ENCODE results near the gene ILDR2. TPM values are rescaled to one million over a fixed set of nuclear protein-coding genes. Genes with fewer than 3 reads are reported as not detected.

The ILDR2 gene
- total and polyA plus RNA-seq, 10 of the 15 experiments (the other 5 are each of a cell fraction or from before 2014, with no cell fraction given), result 0.05 to 5.3 (median 1.9) TPM

- TF ChIP-seq SIX5 (IDR thresholded peaks at IDR 0.05; ENCODE audit: low read depth, low read length, severe bottlenecking) (no peak), MEF2A (IDR thresholded peaks at IDR 0.05; ENCODE audit: insufficient read depth, low read depth, low read length) (no peak), SIN3A (IDR thresholded peaks at IDR 0.05; ENCODE audit: low read depth, low read length) (no peak), FOS (IDR thresholded peaks at IDR 0.05; ENCODE audit: borderline replicate concordance, extremely low read depth, insufficient read length) (no peak), HDAC2 (IDR thresholded peaks at IDR 0.05) (no peak), RELA (IDR thresholded peaks at IDR 0.05; ENCODE audit: borderline replicate concordance, partially characterized antibody) (no peak)
- TF ChIP-seq, protein P1, sequence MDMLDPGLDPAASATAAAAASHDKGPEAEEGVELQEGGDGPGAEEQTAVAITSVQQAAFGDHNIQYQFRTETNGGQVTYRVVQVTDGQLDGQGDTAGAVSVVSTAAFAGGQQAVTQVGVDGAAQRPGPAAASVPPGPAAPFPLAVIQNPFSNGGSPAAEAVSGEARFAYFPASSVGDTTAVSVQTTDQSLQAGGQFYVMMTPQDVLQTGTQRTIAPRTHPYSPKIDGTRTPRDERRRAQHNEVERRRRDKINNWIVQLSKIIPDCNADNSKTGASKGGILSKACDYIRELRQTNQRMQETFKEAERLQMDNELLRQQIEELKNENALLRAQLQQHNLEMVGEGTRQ (IDR thresholded peaks at IDR 0.05; ENCODE audit: borderline replicate concordance, low read depth, low read length), result no peak
These were observed 86.8 kb downstream of the ILDR2 start (continued) for GRCh38 chr1:166888373-166889111.

DNA sequence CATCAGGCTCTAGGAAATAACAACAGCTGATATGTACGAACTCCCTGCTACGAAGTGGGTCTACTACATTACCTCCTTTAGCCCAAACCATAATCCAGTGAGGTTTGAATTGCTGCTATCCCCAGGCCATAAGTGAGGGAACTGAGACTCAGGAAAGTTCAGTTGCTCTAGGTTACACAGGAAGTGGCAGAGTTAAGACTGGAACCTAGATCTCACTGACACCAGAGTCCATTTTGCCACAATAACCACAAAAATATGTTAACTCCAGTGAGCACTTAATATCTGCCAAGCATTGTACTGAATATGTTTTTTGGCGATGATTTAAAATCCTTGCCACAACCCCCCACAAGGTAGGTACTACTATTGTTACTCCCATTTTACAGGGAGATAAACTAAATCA, 90.4 kb downstream of the ILDR2 start:
- Histone ChIP-seq H3K9me3 (replicated peaks; ENCODE audit: control insufficient read depth, insufficient read depth, low read length) (no peaks in the 10 kb centered on the region), H3K4me2 (ENCODE audit: control insufficient read depth, insufficient read depth) (no peak overlapping the region), H3K36me3 (ENCODE audit: control insufficient read depth in 2 of 2, insufficient read depth in 2 of 2, low read length in 1 of 2) (no peaks in the 10 kb centered on the region), H4K20me1 (ENCODE audit: control insufficient read depth, insufficient read depth) (no peaks in the 10 kb centered on the region), H3K27me3 (replicated peaks in 1 of 2; ENCODE audit: control insufficient read depth in 2 of 2, insufficient read depth in 2 of 2, low read length in 1 of 2) (peaks cover 0 to 4% of the 10 kb centered on the region in 2 experiments; a peak in 1 of 4 replicates), H2AFZ (ENCODE audit: control insufficient read depth, low read depth, low read length) (no peak overlapping the region), H3K27ac (ENCODE audit: control insufficient read depth, insufficient read depth) (no peak overlapping the region), H3K9ac (ENCODE audit: control insufficient read depth, insufficient read depth, low read length) (no peak overlapping the region), H3K4me1 (ENCODE audit: control insufficient read depth, insufficient read depth, low read length) (peaks cover 7% of the 10 kb centered on the region; the same call in 1 of the 2 replicates), H3K79me2 (ENCODE audit: control insufficient read depth, insufficient read depth, low read length) (no peaks in the 10 kb centered on the region), H3K4me3 (no peak overlapping the region)
- no TSS peak for BruUV-seq (replicated peaks)
- POLR2A ChIA-PET, result no interaction called here
- RAD21 ChIA-PET (ENCODE audit: unreplicated experiment), result interaction anchor here (1.3 to 1.8 kb wide), 2 partner anchors 24 to 176 kb away, joined by 4 to 6 read pairs; no protein-coding TSS in a partner anchor
- intact Hi-C loops (cut with micrococcal nuclease; ENCODE audit: unreplicated experiment) (no loop called here), in situ Hi-C loops (cut with MboI) (no loop called here)
- 65% methylated on average over 3 of the region's 3 CpGs for WGBS (ENCODE audit: insufficient coverage, insufficient replicate concordance, low lambda C conversion rate, missing lambda C conversion rate)
- ATAC-seq (peak; percentile 57), DNase-seq (ENCODE audit: low read depth, low spot score) (no peak), FAIRE-seq (no peak)
- CTCF ChIA-PET, result interaction anchor here (4.2 kb wide), 1 partner anchor 174 kb away, joined by 31 read pairs; no protein-coding TSS in a partner anchor
- SMC1A ChIA-PET (ENCODE audit: uncharacterized antibody, unreplicated experiment), result interaction anchor here (0.9 kb wide), 1 partner anchor 174 kb away, joined by 3 read pairs; no protein-coding TSS in a partner anchor
- TF ChIP-seq HDAC2 (IDR thresholded peaks at IDR 0.05) (no peak), ZBED1 (IDR thresholded peaks at IDR 0.05; ENCODE audit: borderline replicate concordance) (no peak), RELB (IDR thresholded peaks at IDR 0.05; ENCODE audit: low read depth) (no peak), RUNX3 (IDR thresholded peaks at IDR 0.05; ENCODE audit: low read length) (peak; percentile 27; the same call in 1 of the 2 replicates), REST (IDR thresholded peaks at IDR 0.05; ENCODE audit: low read depth, low read length) (no peak)
- TF ChIP-seq, protein P2, sequence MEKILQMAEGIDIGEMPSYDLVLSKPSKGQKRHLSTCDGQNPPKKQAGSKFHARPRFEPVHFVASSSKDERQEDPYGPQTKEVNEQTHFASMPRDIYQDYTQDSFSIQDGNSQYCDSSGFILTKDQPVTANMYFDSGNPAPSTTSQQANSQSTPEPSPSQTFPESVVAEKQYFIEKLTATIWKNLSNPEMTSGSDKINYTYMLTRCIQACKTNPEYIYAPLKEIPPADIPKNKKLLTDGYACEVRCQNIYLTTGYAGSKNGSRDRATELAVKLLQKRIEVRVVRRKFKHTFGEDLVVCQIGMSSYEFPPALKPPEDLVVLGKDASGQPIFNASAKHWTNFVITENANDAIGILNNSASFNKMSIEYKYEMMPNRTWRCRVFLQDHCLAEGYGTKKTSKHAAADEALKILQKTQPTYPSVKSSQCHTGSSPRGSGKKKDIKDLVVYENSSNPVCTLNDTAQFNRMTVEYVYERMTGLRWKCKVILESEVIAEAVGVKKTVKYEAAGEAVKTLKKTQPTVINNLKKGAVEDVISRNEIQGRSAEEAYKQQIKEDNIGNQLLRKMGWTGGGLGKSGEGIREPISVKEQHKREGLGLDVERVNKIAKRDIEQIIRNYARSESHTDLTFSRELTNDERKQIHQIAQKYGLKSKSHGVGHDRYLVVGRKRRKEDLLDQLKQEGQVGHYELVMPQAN (conservative IDR thresholded peaks at IDR 0.05), result no peak
